ENCODE results near the gene RANBP1.

DNA sequence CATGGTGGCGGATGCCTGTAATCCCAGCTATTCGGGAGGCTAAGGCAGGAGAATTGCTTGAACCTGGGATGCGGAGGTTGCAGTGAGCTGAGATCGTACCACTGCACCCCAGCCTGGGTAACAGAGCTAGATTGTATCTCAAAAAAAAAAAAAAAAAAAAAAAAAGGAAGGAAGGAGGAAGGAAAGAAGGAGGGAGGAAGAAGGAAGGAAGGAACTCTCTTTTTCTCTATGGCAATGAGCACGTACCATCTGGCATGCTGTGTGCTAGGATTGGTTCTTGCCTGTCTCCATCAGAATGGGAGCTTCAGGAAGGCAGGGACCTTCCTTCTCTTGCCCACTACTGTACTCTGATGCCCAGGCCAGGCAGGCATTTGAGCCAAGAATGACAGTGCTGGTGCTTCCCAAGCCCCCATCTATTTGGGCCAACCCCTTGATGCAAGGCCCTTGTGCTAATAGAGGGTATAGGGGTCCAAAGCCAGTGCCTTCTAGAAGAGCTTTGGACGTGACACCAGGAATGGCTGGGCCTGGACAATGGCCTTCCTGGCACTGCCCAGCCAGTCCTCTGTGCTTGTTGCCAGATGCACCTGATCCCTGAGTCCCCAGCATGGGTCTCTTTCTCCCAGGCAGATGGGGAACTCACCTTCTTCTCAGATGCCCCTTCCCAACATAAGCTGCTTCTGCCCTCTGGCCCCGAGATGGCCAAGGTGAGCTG, 46.4 kb upstream of the RANBP1 start:
- TF ChIP-seq, protein P1, sequence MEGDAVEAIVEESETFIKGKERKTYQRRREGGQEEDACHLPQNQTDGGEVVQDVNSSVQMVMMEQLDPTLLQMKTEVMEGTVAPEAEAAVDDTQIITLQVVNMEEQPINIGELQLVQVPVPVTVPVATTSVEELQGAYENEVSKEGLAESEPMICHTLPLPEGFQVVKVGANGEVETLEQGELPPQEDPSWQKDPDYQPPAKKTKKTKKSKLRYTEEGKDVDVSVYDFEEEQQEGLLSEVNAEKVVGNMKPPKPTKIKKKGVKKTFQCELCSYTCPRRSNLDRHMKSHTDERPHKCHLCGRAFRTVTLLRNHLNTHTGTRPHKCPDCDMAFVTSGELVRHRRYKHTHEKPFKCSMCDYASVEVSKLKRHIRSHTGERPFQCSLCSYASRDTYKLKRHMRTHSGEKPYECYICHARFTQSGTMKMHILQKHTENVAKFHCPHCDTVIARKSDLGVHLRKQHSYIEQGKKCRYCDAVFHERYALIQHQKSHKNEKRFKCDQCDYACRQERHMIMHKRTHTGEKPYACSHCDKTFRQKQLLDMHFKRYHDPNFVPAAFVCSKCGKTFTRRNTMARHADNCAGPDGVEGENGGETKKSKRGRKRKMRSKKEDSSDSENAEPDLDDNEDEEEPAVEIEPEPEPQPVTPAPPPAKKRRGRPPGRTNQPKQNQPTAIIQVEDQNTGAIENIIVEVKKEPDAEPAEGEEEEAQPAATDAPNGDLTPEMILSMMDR (IDR thresholded peaks at IDR 0.05 in 4 of 5, conservative IDR thresholded peaks at IDR 0.05 in 1 of 5), result no peak
- no peak for TF ChIP-seq POLR2A (IDR thresholded peaks at IDR 0.05)

Data from gastrocnemius medialis (tissue), 4 donors.